ENCODE measurements around the gene ACSF2. TPM values are rescaled to one million over a fixed set of nuclear protein-coding genes. Genes with fewer than 3 reads are reported as not detected.
"Not testable (repeated sequence)": the region's sequence is repeated elsewhere in the genome, so short reads cannot be mapped to it uniquely, and the experiment has no call there.

Gene ACSF2
- total and polyA plus RNA-seq, 5 donors, result 61.1 to 112 (median 90.8) TPM

GRCh38 chr17:50426814-50427787 lies 1.1 kb downstream of the ACSF2 start:
- Histone ChIP-seq H3K27ac (ENCODE audit: low read length) (peak overlapping the region; percentile 85), H3K4me1 (ENCODE audit: control insufficient read depth, insufficient read depth, low read length) (peaks cover 13% of the 10 kb centered on the region), H3K27me3 (ENCODE audit: control insufficient read depth, insufficient read depth) (no peaks in the 10 kb centered on the region), H3K9me3 (ENCODE audit: control insufficient read depth, low read length) (no peaks in the 10 kb centered on the region), H3K4me3 (ENCODE audit: low read length) (peak overlapping the region; percentile 92)
- peak; percentile 59 to 72 for ATAC-seq
- DNase-seq, result peak; percentile 28 to 70 (median 57)
- intact Hi-C loops (cut with DNase I), result no loop called here
- WGBS, result 18% methylated on average over 4 of the region's 4 CpGs

- H3K9me3 ChIP-seq (ENCODE audit: control insufficient read depth, low read length); H3K4me3 ChIP-seq (ENCODE audit: low read length); intact Hi-C loops (cut with DNase I); ATAC-seq; H3K27me3 ChIP-seq (ENCODE audit: control insufficient read depth, insufficient read depth); DNase-seq; H3K27ac ChIP-seq (ENCODE audit: low read length): not testable (repeated sequence)
- WGBS, result 79% methylated on average over 6 of the region's 6 CpGs
- peaks cover 13% of the 10 kb centered on the region for H3K4me1 ChIP-seq (ENCODE audit: control insufficient read depth, insufficient read depth, low read length)
Observed at GRCh38 chr17:50428126-50428525, 2.1 kb downstream of the ACSF2 start.

DNA sequence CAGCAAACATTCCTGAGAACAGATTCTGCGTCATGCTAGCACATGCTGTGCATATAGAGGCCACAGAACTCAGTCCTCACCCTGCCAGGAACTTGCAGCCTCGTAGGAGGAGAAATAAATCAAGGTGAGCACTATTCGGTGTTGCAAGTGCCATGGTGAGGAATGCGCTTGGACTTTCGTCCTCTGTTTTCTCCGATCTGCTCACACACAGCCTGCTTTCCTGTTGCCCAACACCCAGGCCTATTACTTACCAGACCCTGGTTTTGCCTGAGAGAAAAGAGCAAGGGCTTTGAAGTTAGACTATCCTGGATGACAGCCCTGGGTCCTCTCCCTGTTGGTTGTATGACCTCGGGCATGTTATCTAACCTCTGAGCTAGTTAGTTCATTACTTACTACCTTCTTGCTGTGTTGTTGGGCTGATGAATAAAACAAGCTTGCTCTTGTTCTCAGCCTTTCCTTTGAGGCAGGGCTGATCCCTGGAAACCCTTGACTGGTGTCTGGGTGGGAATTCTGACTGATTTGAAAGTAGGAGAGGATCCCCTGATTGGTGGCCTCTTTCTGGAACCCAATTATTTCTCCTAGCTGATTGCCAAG lies 2.9 kb downstream of the ACSF2 start:
- ATAC-seq, result no peak
- no peak overlapping the region for H3K27ac ChIP-seq (ENCODE audit: low read length)
- DNase-seq, result no peak
- WGBS, result 68% methylated on average over 7 of the region's 7 CpGs
- H3K4me3 ChIP-seq (ENCODE audit: low read length), result no peak overlapping the region
- peaks cover 13% of the 10 kb centered on the region for H3K4me1 ChIP-seq (ENCODE audit: control insufficient read depth, insufficient read depth, low read length)
- intact Hi-C loops (cut with DNase I), result no loop called here
- H3K27me3 ChIP-seq (ENCODE audit: control insufficient read depth, insufficient read depth), result no peaks in the 10 kb centered on the region
- H3K9me3 ChIP-seq (ENCODE audit: control insufficient read depth, low read length), result no peaks in the 10 kb centered on the region

DNA sequence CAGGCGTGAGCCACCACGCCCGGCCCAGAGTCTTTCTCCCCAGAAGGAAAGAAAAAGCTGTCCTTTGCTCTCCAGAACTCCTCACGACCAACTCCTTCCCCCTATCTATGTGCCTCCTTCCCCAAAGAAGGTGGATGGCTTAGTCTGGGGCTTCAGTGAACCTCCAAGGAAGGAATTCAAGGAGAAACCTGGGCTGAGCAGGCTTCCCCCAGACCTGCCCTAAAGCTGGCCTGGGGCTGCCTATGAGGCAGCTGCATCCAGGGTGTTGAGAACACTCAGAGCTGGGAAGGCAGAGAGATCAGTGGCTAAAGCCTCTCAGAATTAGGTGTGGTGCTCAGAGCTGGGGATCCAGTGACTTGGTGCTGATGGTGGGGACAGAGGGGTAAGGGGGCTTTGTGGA lies 3.8 kb downstream of the ACSF2 start:
- Histone ChIP-seq H3K4me1 (ENCODE audit: control insufficient read depth, insufficient read depth, low read length) (peaks cover 13% of the 10 kb centered on the region), H3K4me3 (ENCODE audit: low read length) (no peak overlapping the region), H3K27ac (ENCODE audit: low read length) (no peak overlapping the region), H3K27me3 (ENCODE audit: control insufficient read depth, insufficient read depth) (no peaks in the 10 kb centered on the region), H3K9me3 (ENCODE audit: control insufficient read depth, low read length) (no peaks in the 10 kb centered on the region)
- intact Hi-C loops (cut with DNase I), result no loop called here
- ATAC-seq (no peak), DNase-seq (no peak)
- 92% methylated on average over 4 of the region's 4 CpGs for WGBS

DNA sequence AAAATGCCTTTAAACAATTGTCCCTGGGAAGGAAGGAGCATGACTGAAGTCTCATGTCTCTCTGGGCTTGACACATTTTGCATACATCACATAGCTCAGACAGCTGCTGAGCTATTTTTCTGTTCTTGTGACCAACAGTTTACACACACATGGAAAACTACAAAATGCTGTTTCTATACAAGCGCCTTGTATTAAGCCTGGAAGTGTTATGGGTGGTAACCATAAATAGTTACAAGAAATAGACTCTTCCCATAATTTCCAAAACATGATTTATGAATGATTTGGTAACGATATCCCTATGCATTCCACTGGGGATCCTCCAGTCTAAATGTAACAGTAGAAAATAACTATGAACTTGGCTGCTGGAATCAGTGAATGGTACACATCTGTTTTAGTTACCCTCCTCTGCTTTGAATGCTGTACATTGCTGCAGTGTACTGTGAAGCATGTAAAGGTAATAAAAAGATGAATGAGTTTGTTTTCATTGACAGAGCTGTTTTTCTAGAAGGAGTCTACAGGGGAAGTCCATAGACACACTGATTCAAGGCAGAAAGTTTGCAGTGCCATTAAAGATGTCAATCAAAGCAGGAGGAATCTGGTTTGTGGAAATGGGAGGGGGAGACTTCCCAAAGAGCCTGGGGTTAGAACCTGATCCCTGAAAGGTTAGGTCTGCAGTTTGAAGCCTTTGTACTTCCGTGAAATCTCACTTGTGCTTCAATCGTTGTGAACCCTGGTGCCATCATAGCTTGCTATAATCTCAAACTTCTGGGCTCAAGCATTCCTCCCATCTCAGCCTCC lies 5.0 kb downstream of the ACSF2 start:
- Histone ChIP-seq H3K27me3 (ENCODE audit: control insufficient read depth, insufficient read depth) (no peaks in the 10 kb centered on the region), H3K27ac (ENCODE audit: low read length) (no peak overlapping the region), H3K9me3 (ENCODE audit: control insufficient read depth, low read length) (no peaks in the 10 kb centered on the region), H3K4me1 (ENCODE audit: control insufficient read depth, insufficient read depth, low read length) (peaks cover 6% of the 10 kb centered on the region), H3K4me3 (ENCODE audit: low read length) (no peak overlapping the region)
- 73% methylated on average over 4 of the region's 4 CpGs for WGBS
- intact Hi-C loops (cut with DNase I), result no loop called here
- no peak for ATAC-seq
- DNase-seq, result no peak

DNA sequence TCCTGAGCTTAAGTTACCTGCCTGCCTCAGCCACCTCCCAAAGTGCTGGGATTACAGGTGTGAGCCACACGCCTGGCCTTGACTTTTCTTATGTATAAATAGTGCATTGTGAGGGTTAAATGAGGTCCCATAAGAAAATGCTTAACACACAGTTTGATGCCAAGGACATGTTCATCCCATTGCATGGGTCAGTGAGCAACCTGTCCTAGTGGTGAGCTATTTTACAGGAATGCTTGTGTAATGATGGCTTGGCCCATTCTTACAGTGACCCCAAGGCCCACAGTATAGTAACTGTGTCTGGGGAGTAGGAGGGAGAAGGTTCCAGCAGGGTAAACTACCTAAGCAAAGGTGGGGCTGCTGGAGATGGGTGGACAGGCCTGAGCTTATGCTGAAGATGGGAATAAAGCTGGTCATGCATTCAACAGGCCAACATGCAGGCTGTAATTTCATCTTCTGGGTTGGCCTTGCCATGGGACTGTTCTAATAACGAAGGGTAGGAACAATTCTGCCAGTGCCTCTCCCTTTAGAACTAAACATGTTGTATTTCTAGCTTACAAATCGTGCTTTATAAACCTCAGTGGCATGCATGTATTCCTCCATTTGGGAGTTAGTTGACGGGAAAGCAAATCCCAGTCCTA lies 6.2 kb downstream of the ACSF2 start:
- no peak for DNase-seq
- intact Hi-C loops (cut with DNase I), result no loop called here
- H3K9me3 ChIP-seq (ENCODE audit: control insufficient read depth, low read length), result no peaks in the 10 kb centered on the region
- WGBS, result 78% methylated on average over 4 of the region's 4 CpGs
- H3K27me3 ChIP-seq (ENCODE audit: control insufficient read depth, insufficient read depth), result no peaks in the 10 kb centered on the region
- no peak overlapping the region for H3K4me3 ChIP-seq (ENCODE audit: low read length)
- H3K27ac ChIP-seq (ENCODE audit: low read length), result no peak overlapping the region
- no peak for ATAC-seq
- H3K4me1 ChIP-seq (ENCODE audit: control insufficient read depth, insufficient read depth, low read length), result peaks cover 5% of the 10 kb centered on the region

DNA sequence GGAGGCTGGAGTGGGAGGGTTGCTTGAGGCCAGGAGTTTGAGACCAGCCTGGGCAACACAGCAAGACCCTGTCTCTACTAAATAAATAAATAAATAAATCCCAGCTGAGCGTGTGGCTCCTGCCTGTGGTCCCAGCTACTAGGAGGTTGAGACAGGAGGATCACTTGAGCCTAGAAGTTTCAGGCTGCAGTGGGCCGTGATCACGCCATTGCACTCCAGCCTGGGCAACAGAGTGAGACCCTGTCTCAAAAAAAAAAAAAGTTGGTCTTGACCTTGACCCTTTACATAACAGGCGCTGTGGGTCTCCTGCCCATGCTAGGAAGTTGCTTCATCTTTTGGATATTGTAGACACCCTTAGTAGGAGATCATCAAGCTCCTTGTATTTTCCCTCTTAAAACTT lies 11.4 kb downstream of the ACSF2 start:
- H3K9me3 ChIP-seq (ENCODE audit: control insufficient read depth, low read length), result no peaks in the 10 kb centered on the region
- no peaks in the 10 kb centered on the region for H3K27me3 ChIP-seq (ENCODE audit: control insufficient read depth, insufficient read depth)
- peaks cover 6% of the 10 kb centered on the region for H3K4me1 ChIP-seq (ENCODE audit: control insufficient read depth, insufficient read depth, low read length)
- ATAC-seq (no peak), DNase-seq (no peak)
- no peak overlapping the region for H3K4me3 ChIP-seq (ENCODE audit: low read length)
- intact Hi-C loops (cut with DNase I), result no loop called here
- no peak overlapping the region for H3K27ac ChIP-seq (ENCODE audit: low read length)
- 97% methylated on average over 4 of the region's 4 CpGs for WGBS

DNA sequence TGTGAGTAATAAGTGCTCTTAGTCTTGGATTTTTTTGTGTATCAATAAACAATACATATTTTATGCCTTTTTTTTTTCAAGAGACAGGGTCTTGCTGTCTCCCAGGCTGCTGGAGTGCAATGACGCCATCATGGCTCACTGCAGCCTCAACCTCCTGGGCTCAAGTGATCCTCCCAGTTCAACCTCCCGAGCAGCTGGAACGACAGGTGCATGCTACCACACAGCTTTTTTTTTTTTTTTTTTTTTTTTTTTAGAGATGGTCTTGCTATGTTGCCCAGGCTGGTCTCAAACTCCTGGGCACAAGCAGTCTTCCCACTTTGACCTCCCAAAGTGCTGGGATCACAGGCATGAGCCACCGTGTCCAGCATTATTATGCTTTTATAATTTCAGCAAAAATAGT lies 13.0 kb downstream of the ACSF2 start:
- no peak for DNase-seq
- Histone ChIP-seq H3K9me3 (ENCODE audit: control insufficient read depth, low read length) (no peaks in the 10 kb centered on the region), H3K4me3 (ENCODE audit: low read length) (no peak overlapping the region), H3K27me3 (ENCODE audit: control insufficient read depth, insufficient read depth) (no peaks in the 10 kb centered on the region), H3K4me1 (ENCODE audit: control insufficient read depth, insufficient read depth, low read length) (peaks cover 6% of the 10 kb centered on the region), H3K27ac (ENCODE audit: low read length) (no peak overlapping the region)
- WGBS, result 93% methylated on average over 4 of the region's 4 CpGs
- ATAC-seq, result no peak
- intact Hi-C loops (cut with DNase I), result no loop called here

- intact Hi-C loops (cut with DNase I), result no loop called here
- H3K4me3 ChIP-seq (ENCODE audit: low read length), result no peak overlapping the region
- WGBS, result 73% methylated on average over 4 of the region's 4 CpGs
- H3K9me3 ChIP-seq (ENCODE audit: control insufficient read depth, low read length), result no peaks in the 10 kb centered on the region
- ATAC-seq, result peak in 1 of 2 donors; percentile 12
- H3K27me3 ChIP-seq (ENCODE audit: control insufficient read depth, insufficient read depth), result no peaks in the 10 kb centered on the region
- peaks cover 6% of the 10 kb centered on the region for H3K4me1 ChIP-seq (ENCODE audit: control insufficient read depth, insufficient read depth, low read length)
- no peak overlapping the region for H3K27ac ChIP-seq (ENCODE audit: low read length)
- no peak for DNase-seq
Observed at GRCh38 chr17:50440172-50440837, 14.3 kb downstream of the ACSF2 start.
